ENCODE results near the gene BCAM.

Gene BCAM

DNA sequence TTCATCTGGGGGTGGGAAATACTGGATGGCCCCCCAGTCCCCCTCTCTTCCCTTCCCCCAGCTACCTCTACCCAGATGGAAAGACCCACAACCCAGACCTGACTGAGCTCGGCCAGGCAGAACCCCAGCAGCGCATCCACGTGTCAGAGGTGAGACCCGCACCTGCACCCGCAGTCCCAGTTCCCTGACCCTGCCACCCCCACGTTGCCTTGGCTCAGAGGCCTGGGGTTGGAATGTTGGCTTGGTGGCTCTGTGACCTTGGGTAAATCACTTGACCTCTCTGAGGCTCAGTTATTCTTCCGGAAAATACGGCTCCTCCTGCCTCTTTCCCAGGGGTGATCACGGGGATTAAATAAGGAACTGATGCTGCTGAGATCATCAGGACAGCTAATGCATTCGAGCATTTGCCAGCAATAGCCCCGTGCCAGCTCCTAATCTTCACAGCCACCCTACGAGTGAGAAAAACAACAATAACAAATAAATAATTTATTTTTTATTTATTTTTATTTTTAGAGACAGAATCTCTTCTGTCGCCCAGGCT is 18.9 kb upstream of the BCAM start:
- DNase-seq (ENCODE audit: low read depth) = no peak

- DNase-seq (ENCODE audit: low read depth) = no peak
Measured at GRCh38 chr19:44792281-44792680, 16.6 kb upstream of the BCAM start.

GRCh38 chr19:44794610-44795009 is 14.3 kb upstream of the BCAM start:
- DNase-seq (ENCODE audit: low read depth) = no peak

- no peak for DNase-seq (ENCODE audit: low read depth)
Measured at GRCh38 chr19:44795398-44795987, 13.4 kb upstream of the BCAM start.

DNA sequence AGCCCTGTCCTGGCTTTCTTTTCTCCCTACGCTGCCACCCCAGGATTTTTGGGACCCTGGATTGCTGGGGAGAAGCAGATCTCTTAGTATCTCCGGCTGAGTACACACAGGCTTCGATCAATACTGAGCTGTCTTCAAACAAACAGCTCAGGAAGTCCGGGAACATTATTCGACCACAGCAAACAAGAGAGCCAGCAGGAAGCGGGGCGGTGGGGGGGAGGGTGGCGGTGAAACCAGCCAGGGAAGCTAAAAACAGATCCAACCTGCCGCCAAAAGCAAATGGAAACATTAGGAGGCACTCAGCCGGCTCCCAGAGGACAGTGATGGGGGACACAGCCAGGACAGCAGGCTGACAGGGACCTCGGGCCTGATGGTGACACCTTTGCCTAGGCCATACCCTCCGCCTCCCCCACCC is 12.2 kb upstream of the BCAM start:
- no peak for DNase-seq (ENCODE audit: low read depth)

DNA sequence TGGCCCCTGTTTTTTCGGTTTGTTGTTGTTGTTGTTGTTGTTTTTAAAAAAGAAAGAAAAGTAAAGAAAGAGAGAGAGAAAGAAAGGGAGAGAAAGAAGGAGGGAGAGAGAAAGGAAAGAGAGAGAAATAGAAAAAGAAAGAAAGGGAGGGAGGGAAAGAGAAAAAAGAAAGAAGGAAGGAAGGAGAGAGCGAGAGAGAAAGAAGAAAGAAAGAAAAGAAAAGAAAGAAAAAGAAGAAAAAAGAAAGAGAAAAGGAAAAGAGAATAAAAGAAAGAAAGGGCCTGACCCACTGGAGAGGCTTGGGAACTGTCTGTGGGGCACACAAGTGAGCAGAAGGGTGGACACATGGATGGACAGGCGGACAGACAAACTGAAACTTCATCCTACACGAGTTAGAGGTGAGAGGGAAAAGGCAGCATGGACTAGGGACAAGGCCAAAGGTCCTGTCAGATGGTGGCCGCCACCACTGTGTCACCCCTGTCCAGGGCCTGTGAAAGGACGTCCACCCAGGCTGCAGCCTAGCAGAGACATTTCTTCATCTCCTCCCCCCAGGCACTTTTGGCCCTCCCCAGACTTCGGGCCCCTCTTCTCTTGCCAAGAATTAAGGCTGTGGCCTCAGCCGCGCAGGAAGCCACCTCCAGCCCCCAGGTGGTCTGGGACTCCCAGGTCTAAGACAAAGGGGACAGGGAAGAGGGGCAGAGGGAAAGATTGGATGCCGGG is 9.1 kb upstream of the BCAM start:
- DNase-seq (ENCODE audit: low read depth) = no peak

- DNase-seq (ENCODE audit: low read depth) = peak; percentile 71
Measured at GRCh38 chr19:44800461-44800860, 8.4 kb upstream of the BCAM start.

DNA sequence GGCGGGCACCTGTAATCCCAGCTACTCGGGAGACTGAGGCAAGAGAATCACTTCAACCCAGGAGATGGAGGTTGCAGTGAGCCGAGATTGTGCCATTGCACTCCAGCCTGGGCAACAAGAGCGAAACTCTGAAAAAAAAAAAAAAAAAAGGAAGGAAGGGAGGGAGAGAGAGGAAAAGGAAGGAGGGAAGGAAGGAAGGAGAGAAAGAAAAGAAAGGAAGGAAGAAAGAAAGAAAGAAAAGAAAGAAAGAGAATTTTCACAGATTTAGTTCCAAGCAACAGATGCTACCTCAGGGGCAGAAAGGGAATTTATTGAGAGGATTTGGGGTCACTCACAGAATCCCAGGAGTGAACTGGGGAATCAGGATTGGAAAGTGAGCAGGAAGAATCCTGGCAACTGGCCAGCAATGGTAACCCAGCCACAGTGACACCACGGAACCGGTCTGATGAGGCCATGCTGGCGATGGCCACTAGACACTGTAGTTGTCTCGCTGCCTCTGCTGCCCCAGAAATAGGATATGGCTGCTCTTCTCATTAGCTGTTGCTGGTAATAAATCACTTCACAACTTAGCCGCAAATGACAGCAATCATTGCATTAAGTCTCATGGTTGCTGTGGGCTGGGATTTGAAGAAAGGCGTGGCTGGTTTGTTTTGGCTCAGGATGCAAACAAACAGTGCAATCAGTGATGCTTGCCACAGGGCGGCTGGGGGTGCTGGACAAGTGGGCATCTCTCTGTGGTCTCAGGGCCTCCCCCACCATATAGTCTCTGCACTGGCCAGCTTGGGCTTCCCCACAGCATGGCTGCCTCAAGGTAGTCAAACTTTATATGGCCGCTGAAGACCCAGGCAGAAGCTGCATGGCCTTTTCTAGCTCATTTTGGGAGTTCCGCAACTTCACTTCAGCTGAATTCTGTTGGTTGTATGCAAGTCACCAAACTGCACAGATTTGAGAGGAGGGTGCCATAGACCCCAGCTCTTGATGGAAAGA is 5.2 kb upstream of the BCAM start:
- no peak for DNase-seq (ENCODE audit: low read depth)

- no peak for DNase-seq (ENCODE audit: low read depth)
Measured at GRCh38 chr19:44806291-44806690, 2.6 kb upstream of the BCAM start.

- no peak for DNase-seq (ENCODE audit: low read depth)
Measured at GRCh38 chr19:44807162-44807561, 1.7 kb upstream of the BCAM start.

GRCh38 chr19:44807652-44808462 is 1.0 kb upstream of the BCAM start:
- DNase-seq (ENCODE audit: low read depth) = no peak

GRCh38 chr19:44809577-44810233 is 802 bp downstream of the BCAM start:
- no peak for DNase-seq (ENCODE audit: low read depth)

- no peak for DNase-seq (ENCODE audit: low read depth)
Measured at GRCh38 chr19:44810234-44811121, 1.6 kb downstream of the BCAM start.

DNA sequence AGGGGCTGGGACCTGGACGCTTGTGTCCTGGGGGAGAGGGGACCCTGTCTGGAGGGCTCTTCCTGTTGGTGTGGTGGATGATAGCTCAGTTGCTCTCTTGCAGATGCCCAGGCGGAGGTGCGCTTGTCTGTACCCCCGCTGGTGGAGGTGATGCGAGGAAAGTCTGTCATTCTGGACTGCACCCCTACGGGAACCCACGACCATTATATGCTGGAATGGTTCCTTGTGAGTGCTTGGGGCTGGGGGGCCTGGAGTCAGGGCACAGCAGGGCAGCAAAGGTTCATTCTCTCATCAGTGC is 2.2 kb downstream of the BCAM start:
- DNase-seq (ENCODE audit: low read depth) = no peak

DNA sequence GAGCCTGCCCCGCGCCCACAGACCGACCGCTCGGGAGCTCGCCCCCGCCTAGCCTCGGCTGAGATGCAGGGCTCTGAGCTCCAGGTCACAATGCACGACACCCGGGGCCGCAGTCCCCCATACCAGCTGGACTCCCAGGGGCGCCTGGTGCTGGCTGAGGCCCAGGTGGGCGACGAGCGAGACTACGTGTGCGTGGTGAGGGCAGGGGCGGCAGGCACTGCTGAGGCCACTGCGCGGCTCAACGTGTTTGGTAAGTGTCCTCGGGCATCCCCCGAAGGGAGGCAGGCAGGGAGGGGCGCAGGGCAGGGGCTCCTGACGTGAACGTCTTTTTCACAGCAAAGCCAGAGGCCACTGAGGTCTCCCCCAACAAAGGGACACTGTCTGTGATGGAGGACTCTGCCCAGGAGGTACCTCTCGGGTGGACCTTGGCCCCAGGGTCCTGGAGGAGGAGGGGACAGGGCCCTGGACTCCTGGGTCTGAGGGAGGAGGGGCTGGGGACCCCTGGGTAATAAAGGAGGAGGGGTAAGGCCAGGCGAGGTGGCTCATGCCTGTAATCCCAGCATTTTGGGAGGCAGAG is 3.3 kb downstream of the BCAM start:
- DNase-seq (ENCODE audit: low read depth) = no peak

DNA sequence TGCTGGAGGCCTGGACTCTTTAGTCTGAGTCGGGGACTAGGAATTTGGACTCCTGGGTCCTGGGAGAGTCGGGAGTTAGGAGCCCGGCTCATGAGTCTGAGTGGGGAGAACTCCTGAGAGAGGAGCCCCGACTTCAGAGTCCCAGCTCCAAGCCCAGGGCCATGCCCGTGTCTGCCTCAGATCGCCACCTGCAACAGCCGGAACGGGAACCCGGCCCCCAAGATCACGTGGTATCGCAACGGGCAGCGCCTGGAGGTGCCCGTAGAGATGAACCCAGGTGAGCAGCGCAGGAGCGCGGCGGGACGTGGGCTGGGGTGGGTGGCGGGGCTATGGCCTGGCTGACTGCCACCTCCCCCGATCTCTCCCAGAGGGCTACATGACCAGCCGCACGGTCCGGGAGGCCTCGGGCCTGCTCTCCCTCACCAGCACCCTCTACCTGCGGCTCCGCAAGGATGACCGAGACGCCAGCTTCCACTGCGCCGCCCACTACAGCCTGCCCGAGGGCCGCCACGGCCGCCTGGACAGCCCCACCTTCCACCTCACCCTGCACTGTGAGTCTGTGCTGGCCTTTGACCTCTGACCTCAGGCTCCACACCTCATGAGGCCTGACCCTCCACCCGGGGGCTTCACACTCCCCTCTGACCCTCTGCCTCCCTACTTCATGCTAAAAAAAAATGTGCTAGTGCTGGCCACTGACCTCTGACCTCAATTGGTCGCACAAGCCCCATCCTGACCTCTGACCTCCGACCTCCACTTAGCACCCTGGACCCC is 4.4 kb downstream of the BCAM start:
- no peak for DNase-seq (ENCODE audit: low read depth)

DNA sequence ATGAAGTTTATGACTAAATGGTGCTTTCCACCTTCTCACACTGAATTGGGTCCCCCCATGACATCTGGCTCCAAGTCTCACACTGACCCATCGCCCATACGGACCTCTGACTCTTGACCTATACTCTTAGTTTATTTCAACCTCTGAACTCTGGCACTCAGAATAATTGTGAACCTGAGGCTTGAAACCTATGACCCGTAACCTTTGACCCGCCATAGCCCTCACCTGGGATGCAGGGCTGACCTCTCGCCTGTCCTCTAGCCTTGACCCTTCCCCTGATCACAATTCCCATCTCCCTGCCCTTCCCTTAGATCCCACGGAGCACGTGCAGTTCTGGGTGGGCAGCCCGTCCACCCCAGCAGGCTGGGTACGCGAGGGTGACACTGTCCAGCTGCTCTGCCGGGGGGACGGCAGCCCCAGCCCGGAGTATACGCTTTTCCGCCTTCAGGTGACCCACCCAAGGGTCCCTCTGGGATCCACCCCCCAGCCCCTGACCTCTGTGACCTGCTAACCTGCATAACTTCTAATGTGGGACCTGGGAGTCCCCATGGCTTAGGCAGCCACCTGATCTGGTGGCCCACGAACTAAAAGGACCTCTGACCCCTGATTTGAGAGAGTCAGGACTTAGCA is 5.1 kb downstream of the BCAM start:
- no peak for DNase-seq (ENCODE audit: low read depth)

DNA sequence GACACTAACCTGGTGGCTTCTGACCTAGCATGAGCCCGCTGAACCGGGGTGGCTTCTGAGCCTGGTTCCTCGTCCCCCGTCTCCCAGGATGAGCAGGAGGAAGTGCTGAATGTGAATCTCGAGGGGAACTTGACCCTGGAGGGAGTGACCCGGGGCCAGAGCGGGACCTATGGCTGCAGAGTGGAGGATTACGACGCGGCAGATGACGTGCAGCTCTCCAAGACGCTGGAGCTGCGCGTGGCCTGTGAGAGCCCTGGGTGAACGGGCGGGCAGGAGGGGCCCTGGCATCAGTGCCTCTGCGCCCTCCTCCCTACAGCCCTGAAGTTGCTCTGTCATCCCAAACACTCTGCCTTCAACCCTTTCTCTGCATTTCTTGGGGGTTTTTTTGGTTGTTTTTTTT is 5.6 kb downstream of the BCAM start:
- no peak for DNase-seq (ENCODE audit: low read depth)

DNA sequence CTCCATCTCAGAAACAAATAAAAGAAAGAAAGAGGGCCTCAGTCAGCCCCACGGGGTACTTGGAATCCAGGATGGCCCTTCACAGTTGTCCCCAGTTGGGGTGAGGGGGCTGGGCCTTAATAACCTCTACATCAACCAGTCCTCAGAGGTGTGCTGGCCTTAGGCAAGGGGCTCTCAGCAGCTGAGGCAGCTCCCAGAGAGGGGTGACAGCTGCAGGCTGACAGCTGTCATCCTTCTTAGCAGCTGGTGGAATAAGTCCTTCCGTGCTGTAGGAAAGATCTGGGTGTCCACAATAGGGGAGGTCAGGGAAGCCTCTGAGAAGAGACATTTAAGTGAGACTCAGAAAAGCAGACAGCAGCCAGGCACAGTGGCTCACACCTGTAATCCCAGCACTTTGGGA is 7.4 kb downstream of the BCAM start:
- DNase-seq (ENCODE audit: low read depth) = no peak
